ENCODE results near the gene BLTP2. TPM values are rescaled to one million over a fixed set of nuclear protein-coding genes. Genes with fewer than 3 reads are reported as not detected.

BLTP2 gene
- total RNA-seq: 129 and 154 TPM in 2 replicates

DNA sequence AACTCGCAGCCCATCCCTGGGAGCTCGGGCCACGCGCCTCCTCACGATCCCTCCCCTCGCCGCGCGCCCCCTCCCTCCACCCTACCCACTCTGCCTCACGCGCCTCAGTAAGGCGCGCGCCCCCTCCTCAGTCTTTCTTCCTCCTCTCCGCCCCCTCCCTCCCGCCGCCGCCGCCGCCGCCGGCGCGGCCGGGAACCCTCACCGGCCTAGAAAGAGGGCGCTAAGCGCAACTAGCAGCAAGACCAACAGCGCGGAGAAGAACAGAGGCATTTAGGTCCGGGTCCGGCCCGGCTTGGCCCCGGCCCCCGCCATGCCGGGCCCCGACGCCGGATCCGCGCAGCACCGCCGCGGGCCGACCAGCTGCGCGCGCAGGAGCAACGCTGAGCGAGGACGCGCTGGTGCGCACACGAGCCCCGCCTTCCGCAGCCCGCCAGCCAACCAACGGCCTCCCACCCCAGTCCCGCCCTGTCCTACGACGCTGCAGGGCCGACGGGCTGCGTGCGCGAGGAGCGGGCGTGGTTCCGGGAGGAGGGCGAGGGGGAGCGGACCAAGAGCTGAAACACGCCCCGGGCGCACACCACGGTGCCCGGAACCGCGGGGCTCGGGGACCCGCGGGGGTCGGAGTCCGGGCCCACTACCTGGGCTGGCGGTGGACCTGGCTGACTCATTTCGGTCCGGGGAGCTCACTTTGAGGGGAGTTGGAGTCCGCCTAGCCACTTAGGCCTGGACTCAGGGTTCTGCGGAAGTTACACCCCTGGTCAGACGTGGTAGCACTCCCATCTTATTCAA is at the start of gene BLTP2:
BLTP2 (minus strand) TSS at position 372 of the 789 bp plus-strand sequence; CDS start at position 270, 102 bp downstream.

GRCh38 chr17:28661635-28662526 is 16.9 kb upstream of the BLTP2 start, which contains the start of the genes SDF2 and SUPT6H:
Gene SDF2, minus strand, starts transcription at chr17:28661906. Its CDS starts 30 bp downstream, at chr17:28661876.
Gene SUPT6H, plus strand, starts transcription at chr17:28662205. Its CDS starts 11,197 bp downstream, at chr17:28673402.

GRCh38 chr17:28613931-28614381 is 31.0 kb downstream of the BLTP2 start, which contains the start of gene RSKR:
Gene RSKR, minus strand, starts transcription at chr17:28614185. Its CDS starts 24 bp downstream, at chr17:28614161.

DNA sequence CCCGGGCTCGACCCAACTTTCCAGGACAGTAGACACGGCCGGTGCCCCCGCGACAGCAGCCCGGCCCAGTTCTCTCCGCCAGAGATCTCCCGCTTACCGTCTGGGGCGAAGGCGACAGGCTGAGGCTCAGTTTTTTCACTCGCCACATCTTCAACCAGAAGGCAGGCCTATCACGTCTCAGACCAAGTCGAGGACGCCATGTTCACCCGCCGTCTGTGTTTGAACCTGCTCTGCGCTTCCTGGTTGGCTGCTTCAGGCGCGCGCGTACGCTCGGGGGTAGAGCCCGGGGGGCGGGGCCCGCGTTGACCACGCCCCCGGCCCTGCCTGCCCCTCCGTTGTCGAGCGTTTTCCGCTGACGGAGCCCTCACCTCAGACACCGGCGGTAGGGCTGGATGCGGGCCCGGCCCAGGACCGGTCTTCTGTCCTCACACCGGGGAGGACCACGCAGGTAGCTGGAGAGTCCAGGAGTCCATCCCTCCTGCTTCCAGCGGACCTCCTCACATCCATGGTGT is 46.1 kb downstream of the BLTP2 start, which contains the start of gene SPAG5:
SPAG5 (minus strand) TSS at position 227 of the 512 bp plus-strand sequence; CDS start at position 148, 79 bp downstream.

Other genes with a start within 250 kb of the BLTP2 start
- gene SLC46A1, start 238.9 kb downstream of the BLTP2 start, total RNA-seq: 0.33 and 0.60 TPM in 2 replicates
- gene SLC13A2, start 171.5 kb downstream of the BLTP2 start, total RNA-seq: not detected in 2 replicates
- not detected in 2 replicates for gene FOXN1, start 138.8 kb downstream of the BLTP2 start, total RNA-seq
- gene UNC119, start 92.5 kb downstream of the BLTP2 start, total RNA-seq: 22.3 and 26.1 TPM in 2 replicates
- 46.5 and 48.9 TPM in 2 replicates for gene PIGS, start 73.6 kb downstream of the BLTP2 start, total RNA-seq
- 19.2 and 25.2 TPM in 2 replicates for gene ALDOC, start 68.3 kb downstream of the BLTP2 start, total RNA-seq
- gene SPAG5, start 46.1 kb downstream of the BLTP2 start, total RNA-seq: 5.4 and 6.0 TPM in 2 replicates
- 2.6 and 3.3 TPM in 2 replicates for gene RSKR, start 31.0 kb downstream of the BLTP2 start, total RNA-seq
- 68.0 and 80.6 TPM in 2 replicates for gene SDF2, start 16.7 kb upstream of the BLTP2 start, total RNA-seq
- gene SUPT6H, start 17.0 kb upstream of the BLTP2 start, total RNA-seq: 43.7 and 50.7 TPM in 2 replicates
- 0.22 and 0.26 TPM in 2 replicates for gene PROCA1, start 66.7 kb upstream of the BLTP2 start, total RNA-seq
- gene RAB34, start 72.7 kb upstream of the BLTP2 start, total RNA-seq: 12.1 and 27.4 TPM in 2 replicates
- gene RPL23A, start 74.8 kb upstream of the BLTP2 start, total RNA-seq: 614 and 651 TPM in 2 replicates
- 0.34 and 1.2 TPM in 2 replicates for gene TLCD1, start 81.1 kb upstream of the BLTP2 start, total RNA-seq
- gene NEK8, start 83.6 kb upstream of the BLTP2 start, total RNA-seq: 1.6 and 2.0 TPM in 2 replicates
- 21.0 and 24.1 TPM in 2 replicates for gene TRAF4, start 98.9 kb upstream of the BLTP2 start, total RNA-seq
- gene FAM222B, start 197.6 kb upstream of the BLTP2 start, total RNA-seq: 6.0 and 7.9 TPM in 2 replicates
- 26.0 and 26.2 TPM in 2 replicates for gene ERAL1, start 209.9 kb upstream of the BLTP2 start, total RNA-seq